ENCODE measurements around the gene PTPN2. TPM values are rescaled to one million over a fixed set of nuclear protein-coding genes. Genes with fewer than 3 reads are reported as not detected.

Gene PTPN2
- total RNA-seq, 1 donor: 18.3 TPM

DNA sequence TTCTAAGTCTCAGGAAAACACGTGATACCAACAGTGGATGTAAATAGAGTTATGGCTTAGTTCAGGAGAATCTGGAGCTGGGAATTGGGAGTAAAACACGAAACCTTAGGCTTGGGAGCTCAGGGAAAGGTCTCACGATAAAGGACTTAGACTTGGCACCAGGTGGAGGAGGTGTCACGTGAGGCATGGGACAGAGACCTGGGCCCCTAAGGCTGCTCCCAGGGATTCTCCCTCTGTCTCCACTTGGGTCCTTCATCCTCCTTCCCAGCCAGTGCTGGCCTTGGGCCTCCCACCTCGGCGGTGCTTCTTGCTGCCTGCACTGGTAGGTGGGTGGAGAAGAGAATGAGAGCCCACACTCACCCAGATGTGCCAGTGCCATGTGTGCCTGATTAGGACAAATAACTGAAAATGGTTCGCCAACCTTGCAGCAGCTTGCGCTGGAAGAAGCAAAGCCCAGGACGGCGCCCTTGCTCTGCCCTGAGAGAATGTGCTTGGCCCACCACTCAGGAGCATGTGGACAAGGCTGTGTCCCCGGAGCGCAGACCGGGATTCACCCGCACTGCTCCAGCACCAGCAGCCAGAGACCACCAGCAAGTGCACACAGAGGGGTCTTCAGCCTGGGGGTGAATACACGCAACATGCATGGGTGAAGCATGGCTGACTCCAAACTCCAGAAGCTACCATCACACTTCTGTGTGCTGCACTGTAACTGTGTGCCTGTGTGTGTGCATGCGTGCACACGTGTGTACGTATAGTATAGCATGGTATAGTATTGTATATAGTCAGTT, 133.1 kb downstream of the PTPN2 start:
- DNase-seq (ENCODE audit: low read depth in 2 of 3, low spot score in 2 of 3): no peak

DNA sequence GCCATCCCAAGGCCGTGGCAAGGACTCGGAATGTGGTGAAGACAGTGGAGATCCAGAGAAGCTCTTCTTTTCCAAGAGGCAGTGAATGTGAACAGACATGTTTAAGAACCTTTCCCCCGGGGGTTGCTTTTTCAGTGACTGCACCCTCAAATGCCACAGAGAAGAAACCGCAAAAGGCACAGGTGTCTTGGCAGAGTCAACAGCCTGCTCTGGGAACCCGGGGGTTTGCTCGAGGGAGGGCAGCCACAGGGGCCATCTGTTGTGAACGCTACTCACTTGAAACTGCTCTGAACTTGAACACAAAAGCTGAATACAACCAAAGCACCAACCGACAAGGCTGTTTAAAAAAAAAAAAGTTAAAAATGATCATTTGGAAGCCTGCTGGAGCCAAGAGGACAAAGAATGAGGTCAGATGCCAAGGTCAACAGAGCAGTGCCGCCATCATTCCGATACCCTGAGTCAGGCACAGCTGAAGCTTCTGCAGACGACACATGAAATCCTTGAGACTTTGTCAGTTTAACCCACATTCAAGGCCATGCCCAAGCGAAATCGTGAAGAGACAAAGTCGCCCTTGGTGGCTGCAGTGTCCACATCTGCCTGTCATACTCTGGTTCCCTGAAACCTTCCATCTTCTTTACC, 133.8 kb downstream of the PTPN2 start:
- DNase-seq (ENCODE audit: low read depth in 2 of 3, low spot score in 2 of 3): peak in 1 of 3 donors; percentile 19

DNA sequence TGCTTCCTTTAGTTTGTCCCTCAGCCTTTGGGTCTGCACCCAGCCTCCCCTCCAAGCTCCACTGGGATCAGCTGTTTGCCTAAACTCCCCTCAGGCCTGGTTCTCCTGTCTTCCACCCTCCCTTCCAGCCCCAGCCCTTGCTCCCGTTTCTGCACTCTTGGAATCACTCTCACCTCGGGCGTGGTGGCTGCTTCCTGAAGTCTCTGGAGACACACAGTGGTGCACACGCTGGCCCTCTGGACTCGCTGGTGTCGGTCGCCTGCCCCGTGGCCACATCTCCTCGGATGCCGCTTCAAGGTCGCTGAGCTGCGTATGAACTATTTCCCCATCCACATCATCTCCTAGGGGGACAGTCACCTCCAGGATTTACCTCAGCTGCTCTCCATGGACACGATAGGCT, 134.9 kb downstream of the PTPN2 start:
- DNase-seq (ENCODE audit: low read depth in 2 of 3, low spot score in 2 of 3): no peak

DNA sequence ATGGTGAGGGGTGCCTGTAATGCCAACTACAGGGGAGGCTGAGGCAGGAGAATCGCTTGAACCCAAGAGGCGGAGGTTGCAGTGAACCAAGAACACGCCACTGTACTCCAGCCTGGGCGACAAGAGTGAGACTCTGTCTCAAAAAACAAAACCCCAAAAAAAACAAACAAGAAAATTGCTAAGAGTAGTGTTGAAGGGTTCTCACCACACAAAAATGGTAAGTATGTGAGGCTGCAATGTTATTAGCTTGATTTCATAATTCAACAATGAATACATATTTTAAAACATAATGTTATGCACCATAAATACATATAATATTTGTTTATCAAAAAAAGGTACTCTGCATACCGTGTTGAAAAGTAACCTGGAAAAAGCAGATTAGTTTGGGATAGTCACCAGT, 135.4 kb downstream of the PTPN2 start:
- no peak for DNase-seq (ENCODE audit: low read depth in 2 of 3, low spot score in 2 of 3)

DNA sequence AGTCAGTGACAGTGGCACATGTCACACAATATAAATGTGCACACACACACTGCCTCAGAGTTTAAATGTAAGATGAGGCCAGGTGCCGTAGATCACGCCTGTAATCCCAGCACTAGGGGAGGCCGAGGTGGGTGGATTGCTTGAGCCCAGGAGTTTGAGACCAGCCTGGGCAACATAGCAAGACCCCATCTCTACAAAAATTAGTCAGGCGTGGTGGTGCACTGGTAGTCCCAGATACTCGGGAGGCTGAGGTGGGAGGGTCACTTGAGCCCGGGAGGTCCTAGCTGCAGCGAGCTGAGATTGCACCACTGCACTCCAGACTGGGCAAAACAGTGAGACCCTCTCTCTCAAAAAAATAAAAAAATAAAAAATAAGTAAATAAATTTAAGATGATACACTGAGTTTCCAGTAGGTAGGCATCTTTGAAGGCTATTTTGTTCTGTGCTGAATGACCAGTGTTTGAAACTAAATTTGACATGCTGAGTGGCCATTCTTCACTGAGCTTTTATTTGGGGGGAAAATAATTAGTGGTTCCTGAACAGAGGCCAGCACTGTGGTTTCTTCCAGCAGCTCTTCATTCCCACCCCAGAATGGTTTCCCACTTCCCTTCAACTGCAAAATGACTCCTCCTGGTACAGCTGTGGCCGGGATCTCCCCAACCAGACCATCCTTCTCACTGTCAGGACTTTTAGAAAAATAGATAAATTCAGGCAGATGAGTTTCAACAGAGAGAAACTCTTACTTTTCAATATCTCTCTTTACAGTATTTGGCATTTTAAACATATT, 136.3 kb downstream of the PTPN2 start:
- DNase-seq (ENCODE audit: low read depth in 2 of 3, low spot score in 2 of 3): no peak

DNA sequence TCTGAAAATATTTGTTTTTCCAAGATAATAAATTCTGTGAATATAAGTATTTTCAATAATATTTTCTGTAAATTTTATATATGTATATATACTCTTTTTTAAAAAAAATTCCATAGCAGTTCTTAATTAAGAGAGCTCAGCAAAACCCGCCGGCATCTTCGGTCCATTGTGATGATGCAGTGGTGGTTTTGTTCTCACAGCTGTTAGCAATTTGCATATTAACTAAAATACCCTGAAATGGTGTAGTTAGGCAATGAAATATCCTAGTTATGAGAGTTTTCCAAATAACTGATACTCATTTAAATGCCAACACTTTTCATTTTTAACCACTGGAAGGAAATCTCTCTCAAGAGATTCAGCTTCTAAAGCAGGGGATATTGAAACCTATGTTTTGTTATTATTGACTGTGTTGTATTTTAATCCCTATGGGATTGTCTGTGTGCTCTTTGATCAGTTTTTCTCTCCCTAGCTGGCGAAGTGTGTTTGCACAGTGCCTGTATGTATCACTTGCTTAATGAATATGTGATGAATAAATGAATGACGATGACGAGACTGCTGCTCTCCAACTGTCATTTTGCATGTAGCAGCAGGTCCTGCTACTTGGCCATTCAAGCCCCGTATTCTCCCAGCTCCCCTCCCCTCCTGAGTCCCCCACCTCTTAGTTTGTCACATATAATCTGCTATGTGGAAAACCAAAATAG, 138.8 kb downstream of the PTPN2 start:
- DNase-seq (ENCODE audit: low read depth in 2 of 3, low spot score in 2 of 3): no peak

DNA sequence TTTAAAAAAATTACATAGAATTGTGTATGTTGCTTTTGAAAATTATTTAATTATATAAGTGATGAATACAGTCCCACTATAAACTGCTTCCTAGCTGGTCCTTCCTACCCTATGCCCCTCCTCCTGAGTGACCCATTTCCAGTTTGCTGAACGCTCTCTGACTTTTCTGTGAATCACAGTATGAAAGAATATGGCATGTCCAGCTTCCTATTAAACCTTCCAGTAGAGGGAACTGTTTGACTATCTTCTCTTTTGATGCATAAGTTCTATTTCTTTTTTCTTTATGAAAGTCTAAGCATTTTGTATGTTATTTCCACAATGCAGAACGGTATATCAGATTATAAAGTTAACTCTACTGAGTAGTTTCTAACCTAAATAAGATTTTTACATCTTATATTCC, 139.9 kb downstream of the PTPN2 start:
- DNase-seq (ENCODE audit: low read depth in 2 of 3, low spot score in 2 of 3): peak in 2 of 3 donors; percentile 54 to 80

DNA sequence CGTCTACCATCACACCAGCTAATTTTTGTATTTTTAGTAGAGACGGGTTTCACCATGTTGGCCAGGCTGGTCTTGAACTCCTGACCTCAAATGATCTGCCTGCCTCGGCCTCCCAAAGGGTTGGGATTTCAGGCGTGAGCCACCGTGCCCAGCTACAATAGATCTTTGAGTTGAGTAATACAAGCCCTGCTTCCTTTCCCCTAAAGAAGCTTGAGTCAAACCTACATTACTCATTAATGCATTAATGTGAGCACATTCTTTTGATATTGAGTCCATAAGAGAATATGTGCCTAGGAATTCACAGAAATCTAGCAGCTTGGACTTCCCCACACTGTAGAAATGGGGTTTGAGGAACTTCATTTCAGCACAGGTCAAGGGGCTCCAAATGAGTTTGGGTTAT, 141.6 kb downstream of the PTPN2 start:
- DNase-seq (ENCODE audit: low read depth in 2 of 3, low spot score in 2 of 3): no peak

Small RNA genes within 50 kb of the gene (small RNA-seq; reads per million reads assigned to genes)
- not detected for gene RF00019

Other genes starting within 250 kb of the PTPN2 start
- gene SPIRE1, start 226.1 kb downstream of the PTPN2 start, total RNA-seq: 7.0 TPM
- gene CEP76, start 181.5 kb downstream of the PTPN2 start, total RNA-seq: 5.9 TPM
- 58.7 TPM for gene PSMG2, start 181.2 kb downstream of the PTPN2 start, total RNA-seq
- 36.4 TPM for gene SEH1L, start 63.8 kb upstream of the PTPN2 start, total RNA-seq
- 21.0 TPM for gene CEP192, start 107.1 kb upstream of the PTPN2 start, total RNA-seq

All from hematopoietic multipotent progenitor cell (in vitro differentiated cells).